ENCODE measurements around the gene FAM174B.

The FAM174B gene

GRCh38 chr15:92599394-92599970, 56.1 kb downstream of the FAM174B start:
- no peak for DNase-seq

GRCh38 chr15:92597548-92597947, 58.0 kb downstream of the FAM174B start:
- DNase-seq = no peak

GRCh38 chr15:92596623-92597022, 59.0 kb downstream of the FAM174B start:
- DNase-seq = no peak

- DNase-seq = no peak
Observed at GRCh38 chr15:92595506-92596381, 59.8 kb downstream of the FAM174B start.

GRCh38 chr15:92591275-92591674, 64.3 kb downstream of the FAM174B start:
- no peak for DNase-seq

- DNase-seq = no peak
Observed at GRCh38 chr15:92586966-92587365, 68.6 kb downstream of the FAM174B start.

GRCh38 chr15:92586383-92586942, 69.1 kb downstream of the FAM174B start:
- DNase-seq = no peak

GRCh38 chr15:92584105-92584504, 71.5 kb downstream of the FAM174B start:
- DNase-seq = no peak

GRCh38 chr15:92583096-92584034, 72.2 kb downstream of the FAM174B start:
- DNase-seq = no peak

- no peak for DNase-seq
Observed at GRCh38 chr15:92582206-92582605, 73.4 kb downstream of the FAM174B start.

- DNase-seq = no peak
Observed at GRCh38 chr15:92580933-92581445, 74.6 kb downstream of the FAM174B start.

- DNase-seq = no peak
Observed at GRCh38 chr15:92580521-92580920, 75.1 kb downstream of the FAM174B start.

- no peak for DNase-seq
Observed at GRCh38 chr15:92579931-92580470, 75.6 kb downstream of the FAM174B start.

GRCh38 chr15:92579486-92579885, 76.1 kb downstream of the FAM174B start:
- DNase-seq = no peak

- no peak for DNase-seq
Observed at GRCh38 chr15:92578096-92578835, 77.3 kb downstream of the FAM174B start.

- no peak for DNase-seq
Observed at GRCh38 chr15:92576597-92577200, 78.9 kb downstream of the FAM174B start.

GRCh38 chr15:92574566-92574965, 81.0 kb downstream of the FAM174B start:
- DNase-seq = no peak

- DNase-seq = no peak
Observed at GRCh38 chr15:92574161-92574560, 81.4 kb downstream of the FAM174B start.

GRCh38 chr15:92571824-92572223, 83.8 kb downstream of the FAM174B start:
- no peak for DNase-seq

- no peak for DNase-seq
Observed at GRCh38 chr15:92570391-92570790, 85.2 kb downstream of the FAM174B start.

GRCh38 chr15:92569778-92570177, 85.8 kb downstream of the FAM174B start:
- DNase-seq = no peak
